Measurements from ENCODE around the gene PTPA.
"Not testable (repeated sequence)": the region's sequence is repeated elsewhere in the genome, so short reads cannot be mapped to it uniquely, and the experiment has no call there.

Gene PTPA

DNA sequence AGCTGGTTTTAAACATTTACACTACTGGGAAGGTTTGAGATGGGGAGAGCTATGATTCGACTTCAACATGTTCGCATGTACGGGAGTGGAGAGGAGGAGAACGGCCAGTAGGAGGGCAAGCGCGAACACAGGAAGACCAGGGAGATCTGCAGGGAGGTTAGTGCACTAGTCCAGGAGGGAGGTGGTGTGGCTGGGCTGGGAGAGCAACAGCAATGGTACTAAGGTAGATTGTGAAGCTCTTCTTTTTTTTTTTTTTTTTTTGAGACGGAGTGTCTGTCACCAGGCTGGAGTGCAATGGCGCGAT, 50.3 kb downstream of the PTPA start:
- WGBS, 2 donors (ENCODE audit: extremely low coverage in 2 of 2, insufficient read length in 2 of 2, insufficient replicate concordance in 1 of 2): no CpG with 5 or more reads among the region's 9 CpGs
- H2BK12ac ChIP-seq (ENCODE audit: low read length): no peak overlapping the region

GRCh38 chr9:129162497-129163197, 51.4 kb downstream of the PTPA start:
- Histone ChIP-seq H2AK5ac (ENCODE audit: low read depth, low read length) (no peak overlapping the region), H2BK5ac (ENCODE audit: low read length) (no peak overlapping the region), H3K79me1 (ENCODE audit: low read depth, low read length) (no peaks in the 10 kb centered on the region), H2BK120ac (ENCODE audit: low read depth, low read length) (no peak overlapping the region), H3K27me3 (ENCODE audit: control insufficient read depth in 3 of 3, insufficient read depth in 3 of 3, low read depth in 1 of 3, low read length in 3 of 3) (no peaks in the 10 kb centered on the region), H2AFZ (ENCODE audit: low read length) (no peak overlapping the region), H3K18ac (ENCODE audit: low read length) (no peak overlapping the region), H2BK15ac (ENCODE audit: low read length) (no peak overlapping the region), H3K9me3 (replicated peaks in 1 of 2; ENCODE audit: control insufficient read depth in 2 of 2, insufficient read depth in 1 of 2, low read depth in 1 of 2, low read length in 2 of 2) (peaks cover 2 to 3% of the 10 kb centered on the region in 2 donors), H3K4me2 (ENCODE audit: insufficient read depth, low read length, poor library complexity, severe bottlenecking) (no peak overlapping the region), H3K27ac (replicated peaks; ENCODE audit: low read length) (no peak overlapping the region), H3K4ac (ENCODE audit: low read length) (no peak overlapping the region), H4K91ac (ENCODE audit: low read depth, low read length, poor library complexity) (no peak overlapping the region), H3K23ac (ENCODE audit: low read depth, low read length, poor library complexity) (no peak overlapping the region), H2BK12ac (ENCODE audit: low read length) (no peak overlapping the region), H3K4me3 (ENCODE audit: low read length in 2 of 2) (no peak overlapping the region), H3K9ac (ENCODE audit: low read depth, low read length, poor library complexity) (no peak overlapping the region), H3K4me1 (ENCODE audit: control insufficient read depth in 2 of 2, insufficient read depth in 1 of 2, low read depth in 1 of 2, low read length in 2 of 2) (peaks cover 10 to 18% of the 10 kb centered on the region in 2 donors), H3K14ac (ENCODE audit: low read length) (no peak overlapping the region), H3K36me3 (replicated peaks in 1 of 2; ENCODE audit: control insufficient read depth in 2 of 2, insufficient read depth in 2 of 2, low read length in 2 of 2) (no peaks in the 10 kb centered on the region), H4K8ac (ENCODE audit: low read depth, low read length) (no peak overlapping the region)
- DNase-seq (ENCODE audit: low spot score): no peak
- WGBS, 2 donors (ENCODE audit: extremely low coverage in 2 of 2, insufficient read length in 2 of 2, insufficient replicate concordance in 1 of 2): no CpG with 5 or more reads among the region's 11 CpGs

More for the DNA sequence above, 50.3 kb downstream of the PTPA start:
- H3K4ac ChIP-seq (ENCODE audit: low read length): no peak overlapping the region
- H3K4me1 ChIP-seq (ENCODE audit: control insufficient read depth in 2 of 2, insufficient read depth in 1 of 2, low read depth in 1 of 2, low read length in 2 of 2): peaks cover 6 to 12% of the 10 kb centered on the region in 2 donors
- no peak overlapping the region for H3K4me2 ChIP-seq (ENCODE audit: insufficient read depth, low read length, poor library complexity, severe bottlenecking)
- no peak overlapping the region for H3K9ac ChIP-seq (ENCODE audit: low read depth, low read length, poor library complexity)
- no peak overlapping the region for H4K91ac ChIP-seq (ENCODE audit: low read depth, low read length, poor library complexity)
- H2BK15ac ChIP-seq (ENCODE audit: low read length): no peak overlapping the region
- H2AK5ac ChIP-seq (ENCODE audit: low read depth, low read length): no peak overlapping the region
- H2BK5ac ChIP-seq (ENCODE audit: low read length): no peak overlapping the region
- H3K4me3 ChIP-seq (ENCODE audit: low read length in 2 of 2): no peak overlapping the region
- no peak for DNase-seq (ENCODE audit: low spot score)
- H3K9me3 ChIP-seq (replicated peaks in 1 of 2; ENCODE audit: control insufficient read depth in 2 of 2, insufficient read depth in 1 of 2, low read depth in 1 of 2, low read length in 2 of 2): peaks cover 2 to 3% of the 10 kb centered on the region in 2 donors
- H3K27me3 ChIP-seq (ENCODE audit: control insufficient read depth in 3 of 3, insufficient read depth in 3 of 3, low read depth in 1 of 3, low read length in 3 of 3): no peaks in the 10 kb centered on the region
- no peak overlapping the region for H2BK120ac ChIP-seq (ENCODE audit: low read depth, low read length)
- H4K8ac ChIP-seq (ENCODE audit: low read depth, low read length): no peak overlapping the region
- H3K14ac ChIP-seq (ENCODE audit: low read length): no peak overlapping the region
- H3K27ac ChIP-seq (replicated peaks; ENCODE audit: low read length): no peak overlapping the region
- H2AFZ ChIP-seq (ENCODE audit: low read length): no peak overlapping the region
- no peaks in the 10 kb centered on the region for H3K36me3 ChIP-seq (replicated peaks in 1 of 2; ENCODE audit: control insufficient read depth in 2 of 2, insufficient read depth in 2 of 2, low read length in 2 of 2)
- H3K79me1 ChIP-seq (ENCODE audit: low read depth, low read length): no peaks in the 10 kb centered on the region
- no peak overlapping the region for H3K18ac ChIP-seq (ENCODE audit: low read length)
- H3K23ac ChIP-seq (ENCODE audit: low read depth, low read length, poor library complexity): no peak overlapping the region

DNA sequence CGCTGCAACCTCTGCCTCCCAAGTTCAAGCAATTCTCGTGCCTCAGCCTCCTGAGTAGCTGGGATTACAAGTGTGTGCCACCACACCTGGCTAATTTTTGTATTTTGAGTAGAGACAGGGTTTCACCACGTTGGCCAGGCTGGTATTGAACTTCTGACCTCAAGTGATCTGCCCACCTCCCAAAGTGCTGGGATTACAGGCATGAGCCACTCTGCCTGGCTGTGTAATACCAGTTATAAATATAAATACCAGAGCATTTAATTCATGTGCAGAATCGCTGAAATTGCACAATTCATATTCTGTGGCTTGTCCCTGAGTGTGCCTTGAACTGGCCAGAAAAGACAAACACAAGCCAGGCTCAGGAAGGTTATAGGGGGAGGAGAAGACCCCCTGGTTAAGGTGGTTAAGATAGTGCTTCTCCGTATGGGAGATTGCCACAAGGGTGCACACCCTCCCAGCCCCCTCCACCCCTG, 52.0 kb downstream of the PTPA start:
- not testable (repeated sequence) for H3K36me3 ChIP-seq (replicated peaks in 1 of 2; ENCODE audit: control insufficient read depth in 2 of 2, insufficient read depth in 2 of 2, low read length in 2 of 2); H4K91ac ChIP-seq (ENCODE audit: low read depth, low read length, poor library complexity); H3K9me3 ChIP-seq (replicated peaks in 1 of 2; ENCODE audit: control insufficient read depth in 2 of 2, insufficient read depth in 1 of 2, low read depth in 1 of 2, low read length in 2 of 2); H3K79me1 ChIP-seq (ENCODE audit: low read depth, low read length); DNase-seq (ENCODE audit: low spot score); H4K8ac ChIP-seq (ENCODE audit: low read depth, low read length); H2AFZ ChIP-seq (ENCODE audit: low read length); H2BK12ac ChIP-seq (ENCODE audit: low read length); H3K4ac ChIP-seq (ENCODE audit: low read length); H2BK120ac ChIP-seq (ENCODE audit: low read depth, low read length); H3K14ac ChIP-seq (ENCODE audit: low read length); H3K18ac ChIP-seq (ENCODE audit: low read length); H3K23ac ChIP-seq (ENCODE audit: low read depth, low read length, poor library complexity); H3K4me2 ChIP-seq (ENCODE audit: insufficient read depth, low read length, poor library complexity, severe bottlenecking); H3K27me3 ChIP-seq (ENCODE audit: control insufficient read depth in 3 of 3, insufficient read depth in 3 of 3, low read depth in 1 of 3, low read length in 3 of 3); H2BK5ac ChIP-seq (ENCODE audit: low read length); H3K27ac ChIP-seq (replicated peaks; ENCODE audit: low read length); H3K4me3 ChIP-seq (ENCODE audit: low read length in 2 of 2); H3K9ac ChIP-seq (ENCODE audit: low read depth, low read length, poor library complexity)
- Histone ChIP-seq H2AK5ac (ENCODE audit: low read depth, low read length) (peak overlapping the region; percentile 78), H3K4me1 (ENCODE audit: control insufficient read depth in 2 of 2, insufficient read depth in 1 of 2, low read depth in 1 of 2, low read length in 2 of 2) (peaks cover 10 to 22% of the 10 kb centered on the region in 2 donors), H2BK15ac (ENCODE audit: low read length) (peak overlapping the region; percentile 25)
- WGBS, 2 donors (ENCODE audit: extremely low coverage in 2 of 2, insufficient read length in 2 of 2, insufficient replicate concordance in 1 of 2): no CpG with 5 or more reads among the region's 5 CpGs

- H3K27ac ChIP-seq (replicated peaks; ENCODE audit: low read length): peak overlapping the region; percentile 59
- no peaks in the 10 kb centered on the region for H3K27me3 ChIP-seq (ENCODE audit: control insufficient read depth in 3 of 3, insufficient read depth in 3 of 3, low read depth in 1 of 3, low read length in 3 of 3)
- H3K18ac ChIP-seq (ENCODE audit: low read length): peak overlapping the region; percentile 84
- H3K4me2 ChIP-seq (ENCODE audit: insufficient read depth, low read length, poor library complexity, severe bottlenecking): no peak overlapping the region
- no peak overlapping the region for H3K23ac ChIP-seq (ENCODE audit: low read depth, low read length, poor library complexity)
- WGBS, 2 donors (ENCODE audit: extremely low coverage in 2 of 2, insufficient read length in 2 of 2, insufficient replicate concordance in 1 of 2): no CpG with 5 or more reads among the region's 10 CpGs
- H3K14ac ChIP-seq (ENCODE audit: low read length): peak overlapping the region; percentile 95
- no peak for DNase-seq (ENCODE audit: low spot score)
- H2AK5ac ChIP-seq (ENCODE audit: low read depth, low read length): peak overlapping the region; percentile 78
- H2BK120ac ChIP-seq (ENCODE audit: low read depth, low read length): peak overlapping the region; percentile 30
- no peak overlapping the region for H4K91ac ChIP-seq (ENCODE audit: low read depth, low read length, poor library complexity)
- no peaks in the 10 kb centered on the region for H3K36me3 ChIP-seq (replicated peaks in 1 of 2; ENCODE audit: control insufficient read depth in 2 of 2, insufficient read depth in 2 of 2, low read length in 2 of 2)
- H3K79me1 ChIP-seq (ENCODE audit: low read depth, low read length): no peaks in the 10 kb centered on the region
- H3K4me3 ChIP-seq (ENCODE audit: low read length in 2 of 2): no peak overlapping the region
- peaks cover 10 to 22% of the 10 kb centered on the region in 2 donors for H3K4me1 ChIP-seq (ENCODE audit: control insufficient read depth in 2 of 2, insufficient read depth in 1 of 2, low read depth in 1 of 2, low read length in 2 of 2)
- H2AFZ ChIP-seq (ENCODE audit: low read length): no peak overlapping the region
- H2BK12ac ChIP-seq (ENCODE audit: low read length): peak overlapping the region; percentile 96
- no peak overlapping the region for H2BK5ac ChIP-seq (ENCODE audit: low read length)
- no peak overlapping the region for H3K9ac ChIP-seq (ENCODE audit: low read depth, low read length, poor library complexity)
- H4K8ac ChIP-seq (ENCODE audit: low read depth, low read length): peak overlapping the region; percentile 45
- H3K9me3 ChIP-seq (replicated peaks in 1 of 2; ENCODE audit: control insufficient read depth in 2 of 2, insufficient read depth in 1 of 2, low read depth in 1 of 2, low read length in 2 of 2): peaks cover 2 to 3% of the 10 kb centered on the region in 2 donors
- peak overlapping the region; percentile 25 for H2BK15ac ChIP-seq (ENCODE audit: low read length)
- H3K4ac ChIP-seq (ENCODE audit: low read length): no peak overlapping the region
These were observed 52.5 kb downstream of the PTPA start for GRCh38 chr9:129163753-129164152.
